GM06990 (cell line): ENCODE results near the gene OTOR.
A peak's percentile ranks its signal among the peaks of the same experiment; 100 is the strongest.

ENCODE experiments used
- DNase-seq: peaks from one replicate; pipeline ENCODE4 v3.0.0-alpha.2; 2011; ENCODE audit not compliant: insufficient read length; ENCODE audit errors: extremely low read depth
- H3K27me3 ChIP-seq: replicated peaks from 2 replicates; pipeline ENCODE4 v1.6.0; 2011; ENCODE audit warnings: low read length; ENCODE audit not compliant: control insufficient read depth, insufficient read depth
- H3K36me3 ChIP-seq: 2 replicates; pipeline ENCODE4 v1.5.1; 2011; ENCODE audit warnings: low read length; ENCODE audit not compliant: control insufficient read depth, insufficient read depth
- H3K4me3 ChIP-seq: replicated peaks from 2 replicates; pipeline ENCODE4 v1.5.1; 2011; ENCODE audit warnings: low read depth, mild to moderate bottlenecking, control low read depth, low read length
- CTCF ChIP-seq: IDR thresholded peaks from 2 replicates; pipeline ENCODE4 v1.5.1; 2011; ENCODE audit warnings: low read length, control low read depth, mild to moderate bottlenecking, inconsistent platforms; ENCODE audit not compliant: insufficient read depth, poor library complexity, severe bottlenecking

Gene OTOR

DNA sequence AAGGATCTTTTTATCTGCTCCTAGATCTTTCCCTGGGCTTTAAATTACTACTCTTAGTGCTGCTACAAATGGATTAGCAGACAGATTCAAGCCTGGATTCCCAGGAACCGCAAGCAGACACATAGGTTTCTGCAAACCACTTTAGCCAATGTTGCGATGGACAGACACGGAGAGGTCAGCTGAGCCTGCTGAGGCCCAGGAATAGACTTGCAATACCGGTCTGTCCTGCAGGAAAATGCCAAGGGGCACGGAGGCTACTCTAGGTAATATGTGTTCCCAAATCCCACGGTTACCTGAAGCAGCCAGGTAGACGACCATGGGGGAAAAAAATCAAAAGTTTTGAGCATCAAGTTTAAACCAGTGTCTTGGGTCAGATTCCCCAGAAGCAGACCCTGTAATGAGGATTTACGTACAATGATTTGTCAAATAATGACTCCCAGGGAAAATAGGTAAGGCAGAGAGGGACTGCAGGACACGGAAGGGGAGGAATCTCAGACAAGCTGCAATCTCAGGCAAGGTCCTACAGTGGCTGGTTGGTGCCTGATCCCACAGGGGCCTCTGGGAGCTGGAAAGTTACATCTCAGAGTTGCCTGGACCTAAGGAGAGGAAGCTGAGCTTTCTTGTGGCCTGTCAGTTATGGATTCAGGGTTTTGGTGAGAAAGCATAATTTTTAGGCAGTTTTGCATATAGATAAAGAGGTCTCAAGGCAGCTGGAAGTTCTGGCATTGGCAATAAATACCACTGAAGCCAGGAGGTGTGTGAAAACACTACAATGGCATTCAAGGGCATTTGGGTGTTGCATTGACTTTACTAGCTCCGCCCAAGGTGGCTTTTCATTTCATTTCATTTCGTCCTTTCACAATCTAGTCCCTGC, 12.5 kb downstream of the OTOR start:
- no peak overlapping the region for H3K4me3 ChIP-seq
- DNase-seq: no peak
- TF ChIP-seq CTCF: no peak
- H3K27me3 ChIP-seq: no peaks in the 10 kb centered on the region; the same call in 1 of the 2 replicates
- no peaks in the 10 kb centered on the region for H3K36me3 ChIP-seq

DNA sequence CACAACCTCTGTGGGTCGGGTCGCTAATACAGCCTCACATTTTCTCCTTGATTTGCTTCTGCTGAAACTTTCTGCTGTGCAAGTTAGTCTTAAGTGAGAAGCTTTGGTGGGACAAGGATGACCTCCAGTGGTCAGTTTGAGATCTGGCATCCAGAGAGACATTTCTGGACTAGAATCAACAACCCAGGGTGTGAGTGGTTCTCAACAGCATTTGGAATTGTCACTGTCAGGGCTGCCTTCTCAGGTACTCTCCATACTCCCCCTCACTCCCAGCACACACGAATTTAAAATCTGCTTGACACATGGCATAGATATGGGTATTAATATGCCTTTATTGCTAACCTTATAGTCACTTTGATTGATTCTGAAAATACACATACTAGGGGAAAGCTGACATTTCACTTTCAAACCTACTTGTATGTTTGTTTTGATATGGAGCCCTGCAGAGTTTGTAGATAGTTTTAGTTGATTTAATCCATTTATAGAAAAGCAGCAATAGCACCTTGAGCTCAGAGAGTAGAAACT, 13.2 kb downstream of the OTOR start:
- no peak for DNase-seq
- Histone ChIP-seq H3K4me3 (no peak overlapping the region), H3K36me3 (no peaks in the 10 kb centered on the region), H3K27me3 (no peaks in the 10 kb centered on the region; the same call in 1 of the 2 replicates)
- peak; percentile 74 for TF ChIP-seq CTCF

GRCh38 chr20:16764560-16764959, 16.4 kb downstream of the OTOR start:
- no peak for DNase-seq
- no peaks in the 10 kb centered on the region; the same call in 1 of the 2 replicates for H3K27me3 ChIP-seq

GRCh38 chr20:16771213-16771612, 23.1 kb downstream of the OTOR start:
- Histone ChIP-seq H3K36me3 (no peaks in the 10 kb centered on the region), H3K27me3 (no peaks in the 10 kb centered on the region; the same call in 1 of the 2 replicates), H3K4me3 (no peak overlapping the region)
- TF ChIP-seq CTCF: no peak
- DNase-seq: no peak

More at GRCh38 chr20:16764560-16764959, 16.4 kb downstream of the OTOR start:
- no peak for TF ChIP-seq CTCF
- H3K4me3 ChIP-seq: no peak overlapping the region
- no peaks in the 10 kb centered on the region for H3K36me3 ChIP-seq

DNA sequence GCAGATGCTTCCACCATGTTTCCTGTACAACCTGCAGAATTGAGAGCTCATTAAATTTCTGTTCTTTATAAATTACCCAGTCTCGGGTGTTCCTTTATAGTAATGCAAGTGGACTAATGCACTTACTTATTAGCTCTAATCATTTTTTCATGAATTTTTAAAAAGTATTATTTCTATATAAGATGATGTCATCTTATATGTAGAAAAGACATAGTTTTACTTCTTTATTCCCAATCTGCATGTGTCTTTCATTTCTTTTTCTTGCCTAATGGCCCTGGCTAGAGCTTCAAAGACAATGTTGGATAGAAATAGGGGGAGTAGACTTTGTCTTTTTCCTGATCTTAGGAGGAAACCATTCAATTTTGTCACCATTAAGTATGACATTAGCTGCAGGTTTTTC, 27.8 kb downstream of the OTOR start:
- no peaks in the 10 kb centered on the region for H3K36me3 ChIP-seq
- DNase-seq: no peak
- no peaks in the 10 kb centered on the region for H3K27me3 ChIP-seq
- TF ChIP-seq CTCF: no peak
- no peak overlapping the region for H3K4me3 ChIP-seq

DNA sequence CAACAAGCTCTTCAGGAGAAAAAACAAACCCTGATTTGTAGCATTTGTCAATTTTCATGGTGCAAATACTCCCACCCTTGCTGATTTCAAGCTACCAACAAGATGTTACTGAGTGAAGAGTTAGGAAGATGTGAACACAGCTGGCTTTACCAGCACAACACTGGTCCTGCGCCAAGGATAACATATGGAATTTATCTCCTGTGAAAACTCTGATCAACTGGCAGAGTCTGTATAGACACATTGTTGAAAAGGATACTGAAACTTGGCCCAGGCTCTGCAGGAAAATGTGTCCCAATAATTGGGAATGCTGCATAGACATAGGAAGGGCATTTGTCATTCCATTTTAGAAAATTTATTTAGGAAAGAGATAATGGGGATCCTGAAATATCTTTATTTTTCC, 29.0 kb downstream of the OTOR start:
- H3K4me3 ChIP-seq: no peak overlapping the region
- H3K36me3 ChIP-seq: no peaks in the 10 kb centered on the region
- H3K27me3 ChIP-seq: no peaks in the 10 kb centered on the region
- DNase-seq: no peak
- no peak for TF ChIP-seq CTCF
